GM21529 (cell line): ENCODE data around the gene DVL1.

ENCODE experiments used
- ATAC-seq: cut with Tn5 transposase; IDR thresholded peaks from one replicate; pipeline ENCODE4 v1.9.1; 2021; ENCODE audit not compliant: unreplicated experiment

Gene DVL1

GRCh38 chr1:1356796-1357401 is 7.7 kb upstream of the DVL1 start:
- ATAC-seq: no peak

- no peak for ATAC-seq
Measured at GRCh38 chr1:1356166-1356795, 7.1 kb upstream of the DVL1 start.

GRCh38 chr1:1355416-1355815 is 6.2 kb upstream of the DVL1 start:
- no peak for ATAC-seq

- ATAC-seq: no peak
Measured at GRCh38 chr1:1354271-1355247, 5.3 kb upstream of the DVL1 start.

GRCh38 chr1:1353389-1354151 is 4.4 kb upstream of the DVL1 start:
- no peak for ATAC-seq

- ATAC-seq: no peak
Measured at GRCh38 chr1:1352786-1353388, 3.7 kb upstream of the DVL1 start.

- ATAC-seq: no peak
Measured at GRCh38 chr1:1351511-1352427, 2.6 kb upstream of the DVL1 start.

- ATAC-seq: peak; percentile 35
Measured at GRCh38 chr1:1348420-1349255, 580 bp downstream of the DVL1 start.

GRCh38 chr1:1347663-1348419 is 1.4 kb downstream of the DVL1 start:
- no peak for ATAC-seq

- ATAC-seq: no peak
Measured at GRCh38 chr1:1347026-1347595, 2.1 kb downstream of the DVL1 start.

- ATAC-seq: no peak
Measured at GRCh38 chr1:1346501-1346890, 2.7 kb downstream of the DVL1 start.

GRCh38 chr1:1345860-1346500 is 3.2 kb downstream of the DVL1 start:
- no peak for ATAC-seq

- no peak for ATAC-seq
Measured at GRCh38 chr1:1345384-1345783, 3.8 kb downstream of the DVL1 start.

- ATAC-seq: no peak
Measured at GRCh38 chr1:1344655-1345361, 4.4 kb downstream of the DVL1 start.

GRCh38 chr1:1343811-1344421 is 5.3 kb downstream of the DVL1 start:
- no peak for ATAC-seq

- ATAC-seq: no peak
Measured at GRCh38 chr1:1342584-1343115, 6.6 kb downstream of the DVL1 start.
